Ishikawa (cell line): ENCODE measurements around the gene CRB1.

ENCODE experiments used
- CEBPB ChIP-seq: IDR thresholded peaks from 2 replicates; pipeline ENCODE4 v1.6.1; 2012
- CREB1 ChIP-seq: IDR thresholded peaks from 2 replicates; pipeline ENCODE4 v1.6.1; 2012; ENCODE audit warnings: low read depth
- EGR1 ChIP-seq: IDR thresholded peaks from 2 replicates; pipeline ENCODE4 v1.6.1; 2012
- EP300 ChIP-seq: IDR thresholded peaks from 2 replicates; pipeline ENCODE4 v1.6.1; 2012; ENCODE audit warnings: borderline replicate concordance
- FOXM1 ChIP-seq: IDR thresholded peaks from 2 replicates; pipeline ENCODE4 v1.6.1; 2012; ENCODE audit warnings: low read depth, borderline replicate concordance
- MAX ChIP-seq: IDR thresholded peaks from 2 replicates; pipeline ENCODE4 v1.6.1; 2012
- NFIC ChIP-seq: IDR thresholded peaks from 2 replicates; pipeline ENCODE4 v1.6.1; 2012
- RAD21 ChIP-seq: IDR thresholded peaks from 2 replicates; pipeline ENCODE4 v1.6.1; 2012; ENCODE audit warnings: low read depth
- REST ChIP-seq: IDR thresholded peaks from 2 replicates; pipeline ENCODE4 v1.6.1; 2012; ENCODE audit warnings: low read depth, mild to moderate bottlenecking
- TAF1 ChIP-seq: IDR thresholded peaks from 2 replicates; pipeline ENCODE4 v1.6.1; 2012; ENCODE audit warnings: low read depth, mild to moderate bottlenecking
- TCF12 ChIP-seq: IDR thresholded peaks from 2 replicates; pipeline ENCODE4 v1.6.1; 2012; ENCODE audit warnings: low read depth
- TEAD4 ChIP-seq: IDR thresholded peaks from 2 replicates; pipeline ENCODE4 v1.6.1; 2012
- YY1 ChIP-seq: IDR thresholded peaks from 2 replicates; pipeline ENCODE4 v1.6.1; 2012; ENCODE audit warnings: low read depth
- ZBTB7A ChIP-seq: IDR thresholded peaks from 2 replicates; pipeline ENCODE4 v1.6.1; 2012; ENCODE audit warnings: low read depth
- TF ChIP-seq, protein P1 (sequence below): IDR thresholded peaks from 2 replicates; pipeline ENCODE4 v1.6.1; 2012

The CRB1 gene

DNA sequence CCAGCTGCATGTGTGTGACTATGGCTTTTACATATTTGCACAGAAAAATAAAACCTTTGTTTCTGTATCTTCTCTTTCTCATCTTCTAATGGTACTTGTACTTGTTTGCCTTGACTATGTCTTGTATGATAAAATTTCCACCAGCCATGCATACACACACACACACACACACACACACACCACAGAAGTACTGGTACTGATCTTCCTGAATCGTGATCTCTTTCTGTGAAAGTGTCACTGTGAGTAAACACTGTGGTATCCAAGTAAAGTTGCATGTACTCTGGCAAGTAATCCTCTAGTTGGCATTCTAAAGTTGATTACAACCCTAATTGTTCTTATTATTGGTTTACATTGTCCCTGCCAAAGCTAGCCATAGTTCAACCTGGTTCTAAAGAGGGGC is 176.7 kb downstream of the CRB1 start:
- TF ChIP-seq ZBTB7A (no peak), CREB1 (no peak), TEAD4 (no peak), EGR1 (no peak), REST (no peak), YY1 (no peak), EP300 (no peak), TCF12 (no peak), TAF1 (no peak)

- no peak for TF ChIP-seq CEBPB
- TF ChIP-seq RAD21 = no peak
- TF ChIP-seq CREB1 = no peak
- no peak for TF ChIP-seq YY1
- no peak for TF ChIP-seq NFIC
- TF ChIP-seq, protein P1, sequence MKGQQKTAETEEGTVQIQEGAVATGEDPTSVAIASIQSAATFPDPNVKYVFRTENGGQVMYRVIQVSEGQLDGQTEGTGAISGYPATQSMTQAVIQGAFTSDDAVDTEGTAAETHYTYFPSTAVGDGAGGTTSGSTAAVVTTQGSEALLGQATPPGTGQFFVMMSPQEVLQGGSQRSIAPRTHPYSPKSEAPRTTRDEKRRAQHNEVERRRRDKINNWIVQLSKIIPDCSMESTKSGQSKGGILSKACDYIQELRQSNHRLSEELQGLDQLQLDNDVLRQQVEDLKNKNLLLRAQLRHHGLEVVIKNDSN = no peak
- TF ChIP-seq TAF1 = no peak
These were observed 180.2 kb downstream of the CRB1 start for GRCh38 chr1:197448121-197448779.

- TF ChIP-seq EGR1 (no peak), MAX (no peak), TCF12 (no peak), TAF1 (no peak), NFIC (no peak), FOXM1 (no peak), TEAD4 (no peak), YY1 (no peak), ZBTB7A (no peak), REST (no peak), EP300 (no peak), RAD21 (no peak)
- TF ChIP-seq, protein P1 = no peak
These were observed 183.3 kb downstream of the CRB1 start for GRCh38 chr1:197451381-197451780.

DNA sequence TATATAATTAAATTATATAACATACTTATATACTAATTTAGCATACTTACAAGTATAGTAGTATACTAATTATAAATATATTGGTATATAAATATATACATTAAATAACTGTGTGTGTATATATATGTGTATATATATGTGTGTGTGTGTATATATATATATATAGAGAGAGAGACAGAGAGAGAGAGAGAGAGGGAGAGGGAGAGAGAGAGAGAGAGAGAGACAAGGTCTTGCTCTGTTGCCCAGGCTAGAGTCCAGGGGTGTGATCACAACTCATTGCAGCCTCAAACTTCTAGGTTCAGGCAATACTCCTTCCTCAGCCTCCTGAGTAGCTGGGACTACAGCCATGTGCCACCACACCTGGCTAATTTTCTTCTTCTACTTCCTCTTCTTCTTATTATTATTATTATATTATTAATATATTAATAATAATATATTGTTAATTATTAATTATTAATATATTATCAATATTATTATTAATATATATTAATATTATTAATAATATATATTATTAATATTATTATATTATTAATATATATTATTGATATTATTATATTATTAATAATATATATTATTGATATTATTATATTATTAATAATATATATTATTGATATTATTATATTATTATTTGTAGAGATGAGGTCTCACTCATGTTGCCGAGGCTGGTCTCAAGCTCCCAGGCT is 185.5 kb downstream of the CRB1 start:
- no peak for TF ChIP-seq CEBPB
- TF ChIP-seq, protein P1 = no peak
- TF ChIP-seq CREB1 = no peak
- TF ChIP-seq FOXM1 = no peak
- no peak for TF ChIP-seq YY1
- TF ChIP-seq EP300 = no peak
- TF ChIP-seq ZBTB7A = no peak
- TF ChIP-seq REST = no peak
- TF ChIP-seq TEAD4 = no peak
- TF ChIP-seq RAD21 = no peak
- no peak for TF ChIP-seq MAX
- no peak for TF ChIP-seq TCF12
- no peak for TF ChIP-seq NFIC
- no peak for TF ChIP-seq TAF1
- no peak for TF ChIP-seq EGR1
